HG02981 (cell line): Measurements from ENCODE around the gene SLC39A11.
"Not testable (repeated sequence)": the region's sequence is repeated elsewhere in the genome, so short reads cannot be mapped to it uniquely, and the experiment has no call there.

Source experiments
- ATAC-seq: cut with Tn5 transposase; IDR thresholded peaks from one replicate; pipeline ENCODE4 v1.9.1; 2021; ENCODE audit warnings: mild to moderate bottlenecking, moderate library complexity; ENCODE audit not compliant: unreplicated experiment

Gene SLC39A11

DNA sequence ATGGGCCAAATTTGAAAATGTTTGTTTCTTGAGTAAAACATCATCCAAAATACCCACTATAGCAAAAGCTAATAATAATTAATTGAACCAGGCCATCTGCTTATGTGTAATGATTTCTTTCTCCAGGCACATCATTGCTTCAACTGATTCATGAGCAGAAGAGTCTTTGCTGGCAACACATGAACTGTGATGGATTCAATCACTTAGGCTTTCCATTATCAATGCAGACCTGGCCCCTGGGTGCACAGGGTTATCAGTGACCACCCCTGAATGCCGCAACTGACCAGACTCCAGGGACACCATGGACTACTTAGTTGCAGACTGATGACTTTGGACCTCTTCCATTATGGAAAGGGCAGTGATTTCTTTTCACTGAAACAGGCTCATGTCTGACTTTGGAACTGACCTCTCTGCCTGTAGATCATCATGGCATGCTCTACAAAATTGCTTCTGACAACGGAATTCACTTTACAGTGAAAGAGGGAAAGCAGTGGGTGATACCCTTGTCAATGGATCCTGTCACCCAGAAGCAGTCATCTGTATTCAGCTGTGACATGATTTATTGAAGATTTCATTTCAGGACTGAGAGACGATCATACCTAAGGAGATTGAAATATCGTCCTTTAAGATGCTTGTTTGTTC is 448.8 kb downstream of the SLC39A11 start:
- no peak for ATAC-seq

DNA sequence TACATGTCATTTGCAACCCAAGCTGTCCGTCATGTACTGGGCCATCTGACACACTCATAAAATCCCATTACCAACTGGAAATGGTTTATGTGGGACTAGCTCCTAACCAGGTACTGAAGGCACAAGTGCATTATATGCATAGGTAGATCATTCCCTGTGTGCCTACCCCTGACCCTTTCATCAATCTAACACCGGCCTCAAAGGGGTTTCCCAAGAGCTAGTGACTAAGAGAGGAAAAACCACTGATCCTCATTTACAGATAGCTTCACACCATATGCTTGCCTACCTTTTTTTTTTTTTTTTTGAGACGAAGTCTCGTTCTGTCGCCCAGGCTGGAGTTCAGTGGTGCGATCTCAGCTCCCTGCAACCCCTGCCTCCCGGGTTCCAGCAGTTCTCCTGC is 449.8 kb downstream of the SLC39A11 start:
- no peak for ATAC-seq

DNA sequence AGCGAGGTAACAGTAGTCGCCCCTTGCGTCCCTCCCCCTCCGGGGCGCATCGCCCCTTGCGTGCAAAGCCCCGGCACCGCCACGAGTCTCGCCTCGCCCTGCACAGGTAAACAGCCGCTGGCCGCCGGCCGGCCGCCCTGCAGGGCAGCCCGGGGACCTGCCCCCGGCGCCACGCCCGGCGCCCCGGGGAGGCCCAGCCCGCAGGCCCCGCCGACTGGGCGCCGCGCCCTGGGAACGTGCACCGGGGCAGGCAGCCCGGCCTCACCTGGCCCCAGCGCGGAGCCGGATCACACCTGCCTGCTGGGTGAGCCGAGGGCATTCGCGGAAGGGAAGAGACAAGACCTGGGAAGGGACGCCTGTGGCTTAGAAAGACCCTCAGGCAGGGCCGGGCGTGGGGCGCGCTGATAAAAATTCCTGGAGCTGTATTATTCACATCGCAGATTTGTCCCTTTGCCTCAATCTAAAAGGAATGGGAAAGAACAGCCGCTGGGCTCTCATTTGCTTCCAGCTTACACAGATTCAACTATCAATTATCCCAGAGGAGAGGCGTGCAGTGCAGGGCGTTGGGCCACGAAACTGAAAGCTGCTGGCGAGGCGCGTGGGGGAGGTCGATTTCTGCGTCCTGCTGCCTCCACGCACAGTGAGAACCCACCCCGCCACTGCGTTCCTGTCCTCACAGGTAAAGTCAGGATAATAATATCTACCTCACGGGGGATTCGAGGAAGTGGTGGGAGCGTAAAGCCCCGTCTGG is 451.9 kb downstream of the SLC39A11 start:
- ATAC-seq = no peak

DNA sequence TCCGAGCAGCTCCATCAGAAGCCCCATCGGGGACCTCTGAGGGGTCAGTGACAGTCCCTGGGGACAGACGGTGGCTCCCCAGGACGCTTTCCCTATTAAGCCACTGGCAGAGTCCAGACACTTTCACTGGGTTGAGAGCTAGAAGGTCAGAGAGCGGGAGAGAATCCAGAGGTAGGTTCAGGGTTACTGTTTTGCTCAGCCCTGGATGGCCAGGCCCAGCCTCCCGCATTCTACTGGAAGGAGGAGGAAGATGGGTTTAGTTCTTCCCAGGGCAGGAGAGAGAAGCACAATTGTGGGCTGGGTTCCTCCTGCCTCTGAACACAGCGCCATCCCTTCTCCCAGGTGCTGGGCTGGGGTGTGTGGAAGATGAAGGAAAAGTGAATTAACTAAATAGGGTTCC is 452.8 kb downstream of the SLC39A11 start:
- no peak for ATAC-seq

DNA sequence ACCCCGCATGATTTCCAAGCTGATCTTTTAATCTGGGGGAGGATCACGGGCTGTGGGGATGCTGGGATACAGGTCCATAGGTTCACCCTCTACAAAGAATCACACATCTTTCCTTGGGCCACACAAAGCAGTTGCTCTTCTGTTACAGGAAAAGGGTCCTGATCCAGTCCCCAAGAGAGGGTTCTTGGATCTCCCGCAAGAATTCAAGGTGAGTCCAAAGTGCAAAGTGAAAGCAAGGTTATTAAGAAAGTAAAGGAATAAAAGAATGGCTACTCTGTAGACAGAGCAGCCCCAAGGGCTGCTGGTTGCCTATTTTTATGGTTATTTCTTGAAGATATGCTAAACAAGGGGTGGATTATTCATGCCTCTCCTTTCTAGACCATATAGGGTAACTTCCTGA is 453.6 kb downstream of the SLC39A11 start:
- ATAC-seq = not testable (repeated sequence)

DNA sequence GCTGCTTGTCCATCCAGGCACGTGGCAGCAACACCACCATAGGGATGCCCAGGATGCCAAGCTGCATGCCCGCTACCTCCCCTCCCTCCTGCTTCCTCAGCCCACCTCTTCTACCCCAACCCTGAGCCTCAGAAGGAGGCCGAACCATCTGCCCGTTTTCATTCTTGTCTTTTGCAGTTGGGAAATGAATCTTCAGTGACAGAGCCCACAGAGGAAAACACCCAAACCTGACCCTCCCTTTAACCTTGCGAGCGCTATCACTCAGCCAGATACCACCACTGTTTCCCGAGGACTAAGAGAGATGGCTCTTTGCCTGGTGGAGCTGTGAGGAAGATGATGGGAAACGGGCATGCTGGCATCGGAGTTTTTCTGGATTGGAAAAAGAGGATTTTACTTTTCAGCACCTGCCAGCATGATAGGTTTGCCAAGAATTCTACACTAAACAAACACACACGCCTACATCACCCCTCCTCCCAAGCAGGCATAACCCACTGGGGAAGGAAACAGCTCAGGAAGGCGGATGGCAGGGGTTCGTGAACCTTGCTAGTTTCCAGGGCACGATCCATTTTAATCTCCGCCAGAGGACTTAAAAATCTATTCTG is 457.4 kb downstream of the SLC39A11 start:
- ATAC-seq = no peak

DNA sequence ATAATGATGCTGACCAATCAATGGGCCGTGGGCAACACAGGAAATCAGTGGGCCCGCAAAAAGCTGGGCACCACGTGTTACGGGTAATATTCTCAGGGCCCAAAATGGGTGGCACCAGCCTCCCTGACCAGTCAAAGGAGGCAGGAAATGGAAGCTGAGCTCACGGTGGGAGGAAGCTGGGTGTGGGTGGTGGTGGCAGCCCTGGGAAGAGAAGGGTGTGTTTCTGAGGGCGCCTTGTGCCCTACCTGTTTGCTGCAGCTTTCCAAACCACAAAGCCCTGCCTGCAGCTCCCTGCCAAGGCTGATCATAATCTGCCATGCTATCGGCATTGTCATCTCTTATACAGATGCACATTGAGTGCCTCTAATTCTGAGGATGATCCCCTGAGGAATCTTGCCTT is 457.9 kb downstream of the SLC39A11 start:
- ATAC-seq = no peak

DNA sequence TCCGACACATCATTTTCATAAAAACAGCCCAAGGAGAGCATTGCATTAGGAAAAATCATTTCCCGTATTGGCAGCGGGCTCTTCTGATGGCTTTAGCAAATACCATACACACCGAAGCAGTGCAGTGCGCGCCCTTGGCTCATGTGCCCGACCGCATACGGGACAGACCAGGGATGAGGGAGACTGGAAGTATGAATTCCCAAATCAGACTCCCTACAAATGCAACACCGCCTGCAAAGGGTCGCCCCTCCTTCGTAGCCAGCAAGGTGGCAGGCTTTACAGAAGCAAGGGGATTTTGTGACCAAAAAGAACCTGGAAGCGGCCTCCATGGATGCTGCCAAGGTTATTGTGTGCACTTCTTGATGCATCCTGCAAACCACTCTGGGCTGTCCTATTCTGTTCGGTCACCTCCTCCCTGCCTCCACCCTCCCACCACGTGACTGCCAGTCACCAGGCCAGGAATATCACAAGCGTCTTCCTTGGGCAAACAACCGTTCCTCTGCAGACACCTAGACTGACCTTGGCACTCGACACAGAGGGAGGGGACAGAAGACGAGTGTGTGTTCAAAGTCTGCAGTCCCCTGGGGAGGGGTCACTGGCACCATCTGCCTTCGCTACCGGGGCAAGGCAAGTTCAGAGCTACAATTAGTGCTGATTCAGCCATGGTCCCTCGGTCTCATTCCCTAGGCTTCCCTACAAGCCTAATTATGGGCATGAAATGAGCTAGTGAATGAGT is 460.4 kb downstream of the SLC39A11 start:
- no peak for ATAC-seq

DNA sequence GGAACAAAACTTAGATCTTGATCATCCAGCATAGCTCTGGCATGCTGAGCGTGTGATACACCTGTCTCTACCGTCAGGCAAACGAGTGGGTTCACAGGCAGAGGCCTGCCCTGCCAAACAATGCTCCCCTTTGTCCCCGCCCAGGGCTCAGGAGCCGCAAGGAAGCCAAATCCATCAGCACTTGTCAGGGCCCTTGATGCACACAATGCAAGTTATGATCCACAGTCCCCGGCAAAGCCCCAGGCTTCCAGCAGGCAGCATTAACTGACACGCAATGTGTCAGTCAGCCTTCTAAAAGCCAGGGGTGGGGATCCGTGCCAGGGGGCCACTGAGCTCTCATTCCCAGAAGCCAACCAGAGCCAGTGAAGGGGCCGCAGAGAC is 460.9 kb downstream of the SLC39A11 start:
- no peak for ATAC-seq

DNA sequence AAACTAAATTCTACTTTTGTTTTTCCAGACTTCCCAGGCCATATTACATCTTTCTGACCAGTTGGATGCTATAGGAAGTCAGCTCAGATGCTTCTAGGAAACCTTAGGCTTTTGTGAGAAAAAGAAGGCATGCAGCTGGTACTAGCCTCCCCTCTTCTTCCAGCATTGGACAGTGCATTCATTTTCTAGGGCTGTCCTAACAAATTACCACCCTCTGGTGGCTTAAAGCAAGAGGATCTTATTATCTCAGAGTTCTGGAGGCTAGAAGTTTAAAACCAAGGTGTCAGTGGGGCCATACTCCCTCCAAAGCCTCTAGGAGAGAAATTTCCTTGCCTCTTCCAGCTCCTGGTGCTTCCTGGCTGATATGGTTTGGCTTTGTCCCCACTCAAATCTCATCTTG is 467.8 kb downstream of the SLC39A11 start:
- no peak for ATAC-seq

DNA sequence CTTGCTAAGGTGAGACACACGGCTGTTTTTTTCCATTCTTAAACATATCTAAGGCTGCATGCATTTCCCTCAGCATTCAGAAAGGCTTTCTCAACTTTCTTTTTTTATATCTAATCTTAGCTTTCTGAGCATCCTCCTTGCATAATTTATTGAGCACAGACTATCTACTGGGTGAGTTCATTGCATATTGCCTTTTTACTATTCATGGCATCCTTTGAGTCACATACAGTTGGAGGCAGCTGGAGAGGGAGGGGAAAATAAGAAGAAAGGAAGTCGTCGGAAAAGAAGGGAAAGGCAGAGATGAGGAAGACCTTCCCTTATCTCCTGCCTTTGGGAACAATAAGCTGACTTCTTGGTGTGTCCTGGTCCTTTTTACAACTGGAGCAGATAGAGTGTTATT is 468.3 kb downstream of the SLC39A11 start:
- ATAC-seq = no peak

DNA sequence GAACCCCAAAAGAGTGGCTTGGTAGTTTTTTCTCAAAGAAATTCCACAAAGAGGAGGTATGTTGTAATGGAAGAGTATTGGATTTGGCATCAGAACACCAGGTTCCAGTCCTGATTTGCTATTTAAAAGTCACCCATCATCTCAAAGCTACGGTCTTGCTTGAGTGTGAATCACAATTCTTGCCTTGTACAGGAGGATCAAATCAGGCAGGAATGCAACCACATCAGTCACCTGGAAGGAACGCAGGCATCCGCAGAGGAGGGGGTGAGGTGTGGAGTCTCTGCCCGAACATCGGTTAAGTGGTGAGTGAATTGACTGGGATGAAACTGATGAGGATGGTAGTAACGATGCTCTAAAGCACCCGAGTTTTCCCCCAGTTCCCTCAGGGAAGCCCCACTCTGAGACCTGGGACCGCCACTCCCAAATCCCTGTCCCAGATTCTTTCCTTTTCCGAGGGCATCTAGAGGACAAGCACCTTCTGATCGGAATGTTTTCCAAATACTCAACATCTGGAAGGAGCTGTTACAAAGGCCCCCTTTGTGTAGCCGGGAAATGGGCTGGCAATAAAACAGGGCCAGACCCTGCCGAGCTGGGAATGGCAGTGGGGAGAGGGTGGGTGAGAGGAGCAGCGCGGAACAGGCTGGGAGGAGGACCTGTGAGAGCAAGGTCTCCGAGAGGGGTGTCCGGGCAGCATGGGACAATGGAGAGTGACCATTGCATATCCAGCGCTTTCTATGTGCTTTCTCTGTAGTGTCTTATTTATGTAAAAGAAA is 469.6 kb downstream of the SLC39A11 start:
- ATAC-seq = no peak

DNA sequence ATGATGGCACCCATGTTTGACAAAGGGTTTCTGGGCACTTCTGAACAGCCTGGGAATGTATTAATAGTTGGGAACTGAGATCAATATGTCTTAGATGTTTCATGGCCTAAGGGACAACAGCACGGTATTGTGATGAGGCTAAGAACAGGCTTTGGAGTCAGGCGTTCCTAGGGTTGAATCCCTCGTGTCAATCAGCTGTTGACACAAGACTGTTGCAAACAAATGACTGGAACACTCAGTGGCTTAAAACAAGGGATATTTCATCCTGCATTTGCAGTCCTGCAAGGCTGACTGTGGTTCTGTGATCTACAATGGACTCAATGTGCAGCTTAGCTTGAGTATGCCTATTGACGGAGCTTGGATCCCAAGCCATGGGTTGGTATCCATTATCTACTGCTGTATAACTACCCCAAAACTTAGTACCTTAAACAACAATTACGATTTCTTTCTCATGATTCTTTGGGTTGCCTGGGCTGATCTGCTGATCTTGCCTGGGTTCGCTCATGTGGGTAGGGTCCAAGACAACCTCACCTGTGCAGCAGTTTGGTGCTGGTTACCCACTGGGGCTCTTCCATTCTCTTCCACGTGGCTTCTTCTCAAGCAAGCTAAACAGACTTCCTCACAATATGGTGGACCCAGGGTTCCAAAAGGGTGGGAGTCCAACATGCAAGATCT is 472.4 kb downstream of the SLC39A11 start:
- no peak for ATAC-seq

DNA sequence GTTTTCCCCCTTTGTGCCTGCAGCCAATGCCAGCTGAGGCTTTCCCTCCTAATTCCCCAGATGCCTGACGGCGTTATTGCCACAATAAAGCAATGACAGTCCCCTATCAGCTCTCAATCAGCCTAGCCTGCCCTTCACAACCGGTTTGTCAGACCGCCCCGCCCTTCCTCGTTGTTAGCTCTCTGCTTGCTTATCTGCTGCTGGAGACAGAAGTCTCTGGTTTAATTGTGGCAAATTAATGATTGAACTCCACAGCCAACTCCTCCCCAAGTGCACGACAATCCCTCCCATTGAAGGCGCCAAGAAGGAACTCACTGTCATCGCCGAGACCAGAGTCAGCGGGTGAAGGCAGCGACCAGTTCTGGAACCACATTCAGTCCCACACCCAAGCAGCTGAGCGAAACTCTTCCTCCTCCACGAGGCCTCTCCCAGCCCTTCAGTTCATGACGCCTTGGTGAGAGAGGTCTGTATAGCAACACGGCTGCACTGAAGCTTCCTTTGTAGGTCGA is 474.4 kb downstream of the SLC39A11 start:
- peak; percentile 70 for ATAC-seq

DNA sequence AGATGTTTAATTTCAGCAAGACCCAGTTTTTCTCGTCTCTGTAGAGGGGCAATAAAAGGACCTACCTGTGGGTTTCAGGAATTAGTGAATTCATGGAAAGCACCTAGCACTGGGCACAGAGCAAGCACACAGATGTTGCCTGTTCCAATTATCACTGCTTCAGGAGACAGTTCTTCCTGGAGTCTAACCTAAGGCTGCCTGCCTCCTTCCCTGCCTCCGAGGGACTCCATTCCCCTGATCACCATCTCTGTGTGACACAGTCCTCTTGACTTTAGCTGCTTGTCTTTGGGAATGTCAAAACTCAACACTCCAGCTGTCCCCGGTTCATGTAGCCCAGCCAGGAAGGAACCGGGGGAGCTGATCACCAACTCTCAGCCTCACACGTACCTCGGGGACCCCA is 474.9 kb downstream of the SLC39A11 start:
- no peak for ATAC-seq

DNA sequence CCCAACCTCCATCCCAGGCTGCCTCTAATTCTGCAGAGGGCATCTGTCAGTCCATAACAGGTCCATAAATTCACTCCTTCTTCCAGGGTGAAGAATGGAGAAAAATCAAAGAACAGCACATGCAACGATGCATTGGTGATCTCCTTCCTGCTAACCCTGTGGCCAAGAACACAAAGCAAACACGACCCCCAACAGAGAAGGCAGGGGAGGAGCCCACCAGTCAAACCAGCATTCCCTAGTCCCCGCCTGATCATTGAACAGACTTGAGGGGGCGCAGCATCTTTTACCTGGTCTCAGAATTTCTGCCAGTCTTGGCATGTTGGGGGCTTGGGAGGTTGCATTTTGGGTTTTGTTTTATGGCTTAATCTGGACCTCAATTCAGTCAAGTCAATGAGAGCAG is 476.0 kb downstream of the SLC39A11 start:
- no peak for ATAC-seq

DNA sequence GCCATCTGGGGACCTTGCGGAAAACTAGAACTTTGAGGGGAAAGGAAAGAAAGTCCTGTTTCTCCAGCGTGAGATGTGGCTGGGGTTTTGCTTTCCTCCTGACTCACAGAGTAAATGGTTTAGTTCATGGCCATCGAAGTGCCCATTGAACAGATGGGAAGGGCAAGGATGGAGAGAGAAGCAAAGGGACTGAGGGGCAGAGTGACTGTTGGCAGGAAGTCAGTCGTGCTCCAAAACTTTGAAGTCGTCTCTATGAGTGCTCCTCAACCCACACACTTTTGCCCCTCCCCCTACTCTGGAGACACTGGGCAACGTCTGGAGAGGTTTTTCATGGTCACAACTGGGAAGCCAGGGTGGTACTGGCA is 476.9 kb downstream of the SLC39A11 start:
- ATAC-seq = no peak

DNA sequence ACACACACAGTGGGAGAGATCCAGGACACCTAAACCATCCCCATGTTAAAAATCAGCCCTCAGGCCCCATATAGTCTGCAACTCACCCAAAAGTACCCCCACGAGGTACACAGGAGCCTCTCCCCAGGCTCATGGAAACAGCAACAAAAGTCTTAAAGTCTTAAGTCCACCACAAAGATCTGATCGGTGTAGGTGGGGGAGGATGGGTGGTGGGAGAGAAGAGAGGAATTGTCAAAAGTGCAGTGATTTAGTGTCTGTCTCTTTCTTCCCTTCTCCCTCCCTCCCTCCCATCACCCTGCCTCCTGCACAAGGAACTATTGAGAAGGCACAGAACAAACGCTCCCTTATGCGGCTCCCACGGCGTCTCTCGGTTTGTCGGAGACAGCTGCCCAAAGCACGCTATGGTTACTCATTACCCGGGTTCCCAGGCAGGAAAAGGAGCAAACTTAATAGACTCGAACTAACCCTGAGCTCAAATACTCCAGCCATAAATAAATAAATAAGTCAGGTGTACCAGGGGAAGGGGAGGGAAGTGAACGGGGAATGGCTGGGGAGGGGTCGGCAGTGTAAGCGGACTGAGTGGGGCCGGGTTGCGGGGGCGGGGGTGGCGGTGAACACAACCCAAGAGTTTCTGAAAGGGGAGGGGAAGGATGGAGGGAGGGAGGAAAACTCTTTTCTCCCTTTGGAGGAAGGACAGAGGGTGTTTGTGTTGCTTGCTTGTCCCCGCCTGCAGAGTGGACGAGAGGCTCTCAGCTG is 477.4 kb downstream of the SLC39A11 start:
- no peak for ATAC-seq

DNA sequence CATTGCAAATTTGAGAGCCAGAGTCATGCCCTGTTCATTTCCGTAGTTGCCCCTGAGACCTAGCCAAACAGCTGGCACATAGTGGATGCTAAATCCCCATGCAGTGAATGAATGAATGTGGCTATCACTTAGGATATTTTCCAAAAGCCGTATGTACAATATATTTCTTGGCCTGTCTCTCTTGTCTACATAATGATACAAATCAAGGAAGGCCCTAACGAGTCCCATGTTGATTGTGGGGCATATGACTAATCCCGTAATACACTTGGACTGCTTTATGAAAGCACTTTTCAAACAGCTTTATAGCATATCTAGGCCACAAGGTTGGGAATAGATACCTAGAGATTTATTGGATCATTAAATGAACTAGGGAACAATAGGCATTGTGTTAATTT is 478.0 kb downstream of the SLC39A11 start:
- ATAC-seq = no peak
